GM19438 (cell line): ENCODE results near the gene BRAT1.
"Not testable (repeated sequence)": the region's sequence is repeated elsewhere in the genome, so short reads cannot be mapped to it uniquely, and the experiment has no call there.

Source experiments
- ATAC-seq: cut with Tn5 transposase; IDR thresholded peaks from one replicate; pipeline ENCODE4 v1.9.1; 2021; ENCODE audit warnings: low read depth; ENCODE audit not compliant: unreplicated experiment

Gene BRAT1

GRCh38 chr7:2540133-2540532 lies 15.2 kb downstream of the BRAT1 start:
- no peak for ATAC-seq

GRCh38 chr7:2539031-2539911 lies 16.1 kb downstream of the BRAT1 start:
- no peak for ATAC-seq

GRCh38 chr7:2537981-2538851 lies 17.1 kb downstream of the BRAT1 start:
- ATAC-seq: no peak

GRCh38 chr7:2535872-2536627 lies 19.3 kb downstream of the BRAT1 start:
- ATAC-seq: not testable (repeated sequence)

GRCh38 chr7:2534214-2534613 lies 21.1 kb downstream of the BRAT1 start:
- ATAC-seq: not testable (repeated sequence)

- not testable (repeated sequence) for ATAC-seq
Measured at GRCh38 chr7:2533566-2533965, 21.8 kb downstream of the BRAT1 start.

GRCh38 chr7:2532816-2533215 lies 22.5 kb downstream of the BRAT1 start:
- ATAC-seq: not testable (repeated sequence)

- not testable (repeated sequence) for ATAC-seq
Measured at GRCh38 chr7:2532199-2532772, 23.0 kb downstream of the BRAT1 start.

GRCh38 chr7:2531796-2532110 lies 23.6 kb downstream of the BRAT1 start:
- ATAC-seq: not testable (repeated sequence)

GRCh38 chr7:2530994-2531795 lies 24.1 kb downstream of the BRAT1 start:
- ATAC-seq: not testable (repeated sequence)

GRCh38 chr7:2530071-2530987 lies 25.0 kb downstream of the BRAT1 start:
- no peak for ATAC-seq

GRCh38 chr7:2529161-2530070 lies 25.9 kb downstream of the BRAT1 start:
- ATAC-seq: no peak

- ATAC-seq: no peak
Measured at GRCh38 chr7:2528481-2529095, 26.7 kb downstream of the BRAT1 start.

- ATAC-seq: no peak
Measured at GRCh38 chr7:2527505-2528467, 27.5 kb downstream of the BRAT1 start.

- ATAC-seq: no peak
Measured at GRCh38 chr7:2526659-2527504, 28.4 kb downstream of the BRAT1 start.
